ENCODE results near the gene PGA4. TPM values are rescaled to one million over a fixed set of nuclear protein-coding genes. Genes with fewer than 3 reads are reported as not detected.
"Not testable (repeated sequence)": the region's sequence is repeated elsewhere in the genome, so short reads cannot be mapped to it uniquely, and the experiment has no call there.

Gene PGA4
- total RNA-seq, 2 donors from 2014 or later: not detected

DNA sequence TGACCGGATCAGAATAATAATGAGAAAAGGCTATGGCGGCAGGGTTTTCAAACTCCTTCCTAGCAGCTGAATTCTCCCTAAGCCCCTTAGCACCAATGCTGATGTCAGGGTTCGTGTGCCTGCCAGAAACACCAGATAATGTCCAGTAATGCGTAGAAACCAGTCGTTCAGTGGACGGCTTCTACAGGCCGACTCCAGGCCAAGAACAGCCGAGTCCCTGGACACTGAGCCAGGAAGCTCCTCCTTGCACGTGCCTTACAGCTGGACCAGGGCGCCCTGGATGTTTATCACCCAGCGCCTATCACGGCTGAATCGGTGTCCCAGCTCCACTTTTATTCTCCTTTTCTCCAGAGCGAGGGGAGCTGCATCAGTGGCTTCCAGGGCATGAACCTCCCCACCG, 9.9 kb upstream of the PGA4 start:
- not testable (repeated sequence) for H3K9me3 ChIP-seq (ENCODE audit: control insufficient read depth, low read length, poor library complexity, severe bottlenecking); DNase-seq; H3K4me3 Mint-ChIP-seq; H3K4me1 Mint-ChIP-seq; H3K36me3 Mint-ChIP-seq (ENCODE audit: low read depth); ATAC-seq; H3K27me3 Mint-ChIP-seq; H3K27ac Mint-ChIP-seq

DNA sequence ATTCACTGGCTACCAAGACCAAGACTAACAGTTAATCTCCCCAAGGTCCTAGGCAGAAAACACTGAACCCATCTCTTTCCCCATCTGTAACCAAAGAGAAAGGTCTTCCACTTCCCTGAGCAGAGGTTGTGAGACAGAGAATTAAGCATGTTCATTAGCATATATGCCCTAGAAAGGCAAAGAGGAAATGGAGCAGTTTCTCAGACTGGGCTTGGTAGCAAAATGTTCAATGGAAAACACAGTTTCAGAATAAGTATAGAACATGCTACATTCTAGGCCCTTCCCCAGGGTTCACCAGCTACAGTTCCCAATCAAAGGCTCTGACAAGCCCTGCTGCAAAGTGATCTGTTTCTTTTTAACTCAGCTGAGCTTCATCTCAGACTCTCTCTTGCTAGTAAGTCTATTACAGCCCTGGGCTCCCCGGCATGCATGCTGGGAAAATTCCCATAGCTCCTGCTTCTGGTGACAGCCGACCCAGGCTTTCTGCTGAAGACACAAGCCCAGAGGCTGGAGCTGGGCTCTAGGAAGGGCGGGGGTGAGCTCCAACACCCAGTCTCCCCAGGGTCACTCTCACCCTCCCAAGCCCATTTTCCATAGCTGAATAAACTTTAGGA, 8.3 kb upstream of the PGA4 start:
- not testable (repeated sequence) for H3K36me3 Mint-ChIP-seq (ENCODE audit: low read depth); H3K27ac Mint-ChIP-seq; H3K27me3 Mint-ChIP-seq; H3K4me3 Mint-ChIP-seq; H3K9me3 ChIP-seq (ENCODE audit: control insufficient read depth, low read length, poor library complexity, severe bottlenecking); ATAC-seq; DNase-seq; H3K4me1 Mint-ChIP-seq

DNA sequence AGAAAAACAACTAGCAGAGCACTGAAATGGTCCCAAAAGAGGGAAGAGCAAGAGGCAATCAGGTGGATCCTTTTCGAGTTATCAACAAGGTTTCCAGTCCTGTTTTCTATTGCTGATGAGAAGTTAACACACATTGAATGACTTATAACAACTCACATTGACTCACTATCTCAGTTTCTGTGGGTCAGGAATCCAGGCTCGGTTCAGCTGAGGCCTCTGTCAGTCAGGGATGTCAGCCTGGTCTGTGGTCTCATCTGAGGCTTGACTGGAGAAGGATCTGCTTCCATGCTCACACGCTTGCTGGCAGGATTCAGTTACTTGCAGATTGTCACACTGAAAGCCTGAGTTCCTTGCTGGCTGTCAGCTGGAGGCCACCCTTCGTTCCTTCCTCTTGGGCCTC, 3.8 kb upstream of the PGA4 start:
- H3K36me3 Mint-ChIP-seq (ENCODE audit: low read depth); H3K4me3 Mint-ChIP-seq; ATAC-seq; H3K27ac Mint-ChIP-seq; H3K9me3 ChIP-seq (ENCODE audit: control insufficient read depth, low read length, poor library complexity, severe bottlenecking); DNase-seq; H3K27me3 Mint-ChIP-seq; H3K4me1 Mint-ChIP-seq: not testable (repeated sequence)

DNA sequence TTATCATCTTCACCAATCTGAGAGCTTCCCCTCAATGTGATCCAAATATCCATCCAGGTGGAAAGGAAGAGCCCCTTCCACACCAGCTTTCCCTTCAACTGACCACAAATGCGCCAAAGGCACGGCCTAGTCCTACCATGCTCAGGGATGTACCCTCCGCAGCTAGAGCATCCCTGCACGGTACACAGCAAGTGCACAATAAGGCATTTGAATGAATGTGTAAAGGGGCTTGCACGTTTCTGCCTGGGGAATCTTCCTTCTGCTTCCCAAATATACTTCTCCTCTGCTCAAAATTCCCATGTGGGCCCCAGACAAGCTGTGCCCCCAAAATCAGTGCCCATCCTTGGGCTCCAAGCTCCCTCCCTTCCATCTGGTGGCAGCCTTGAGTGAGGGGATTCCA, 3.1 kb upstream of the PGA4 start:
- not testable (repeated sequence) for H3K36me3 Mint-ChIP-seq (ENCODE audit: low read depth); ATAC-seq; H3K27ac Mint-ChIP-seq; H3K9me3 ChIP-seq (ENCODE audit: control insufficient read depth, low read length, poor library complexity, severe bottlenecking); H3K4me3 Mint-ChIP-seq; H3K27me3 Mint-ChIP-seq; H3K4me1 Mint-ChIP-seq; DNase-seq

DNA sequence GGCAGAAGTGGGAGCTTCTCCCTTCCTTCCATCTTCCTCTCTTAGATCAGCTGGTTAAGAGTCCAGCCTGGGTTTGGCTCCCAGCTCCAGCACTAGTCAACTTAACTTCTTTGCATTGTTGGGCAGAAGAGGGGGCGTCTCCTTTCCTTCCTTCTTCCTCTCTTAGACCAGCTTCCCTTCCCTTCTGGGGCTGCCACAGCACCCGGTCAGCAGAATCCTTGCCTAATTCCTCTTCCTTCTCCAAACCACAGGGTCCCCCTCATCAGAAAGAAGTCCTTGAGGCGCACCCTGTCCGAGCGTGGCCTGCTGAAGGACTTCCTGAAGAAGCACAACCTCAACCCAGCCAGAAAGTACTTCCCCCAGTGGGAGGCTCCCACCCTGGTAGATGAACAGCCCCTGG, 545 bp downstream of the PGA4 start:
- H3K4me1 Mint-ChIP-seq, H3K27me3 Mint-ChIP-seq: not testable (repeated sequence)

DNA sequence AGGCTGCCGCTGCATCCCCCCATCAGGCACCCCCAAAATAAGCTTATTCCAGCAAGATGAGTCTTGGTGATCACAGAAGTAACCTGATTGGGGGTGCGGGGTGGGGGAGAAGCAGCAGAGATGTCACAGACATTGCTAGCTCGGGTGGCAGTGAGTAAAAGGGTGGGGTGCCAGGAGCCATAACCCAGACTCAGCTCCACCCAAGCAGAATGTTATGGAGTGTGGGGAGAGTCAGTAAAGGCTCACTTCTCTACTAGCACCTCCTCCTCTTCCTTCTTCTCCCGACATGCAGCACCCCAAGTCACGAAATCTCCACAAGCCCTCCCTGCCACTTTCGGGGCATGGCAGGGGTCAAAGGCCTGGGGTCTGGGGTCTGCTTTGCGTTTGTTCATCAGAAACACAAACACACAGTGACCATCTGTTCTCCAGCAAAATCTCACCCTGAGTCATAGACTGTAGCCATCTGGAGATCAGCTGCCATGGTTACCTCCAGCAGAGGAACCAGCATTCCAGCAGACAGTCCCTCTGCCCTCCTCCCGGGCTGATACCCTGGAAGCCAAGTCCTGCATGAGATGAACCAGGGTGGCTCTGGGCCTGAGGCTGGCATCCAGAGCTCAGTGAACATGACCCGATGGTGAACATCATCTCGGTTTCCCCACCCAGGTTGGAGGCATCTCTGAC, 4.5 kb downstream of the PGA4 start:
- H3K27ac Mint-ChIP-seq, ATAC-seq: not testable (repeated sequence)

More for the DNA sequence above, 545 bp downstream of the PGA4 start:
- DNase-seq; ATAC-seq; H3K4me3 Mint-ChIP-seq; H3K27ac Mint-ChIP-seq; H3K9me3 ChIP-seq (ENCODE audit: control insufficient read depth, low read length, poor library complexity, severe bottlenecking); H3K36me3 Mint-ChIP-seq (ENCODE audit: low read depth): not testable (repeated sequence)

DNA sequence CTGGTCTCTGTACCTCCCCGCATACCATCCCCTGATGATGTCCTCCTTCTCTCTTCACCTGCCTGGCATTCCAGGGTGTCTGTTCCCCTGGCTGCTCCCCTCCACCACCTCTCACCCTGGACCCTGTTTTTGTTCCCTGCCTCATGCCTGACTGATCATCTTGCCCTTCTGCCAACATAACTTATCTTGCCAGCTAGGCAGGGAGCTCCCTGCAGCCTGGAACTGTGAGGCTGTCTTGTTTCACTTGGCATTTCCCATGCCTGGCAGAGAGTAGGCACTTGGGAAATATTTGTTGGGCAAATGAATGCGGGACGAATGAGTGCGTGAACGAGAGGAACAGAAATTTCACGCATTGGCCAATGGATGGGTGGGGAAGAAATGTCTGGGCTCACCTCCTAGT, 7.3 kb downstream of the PGA4 start:
- not testable (repeated sequence) for H3K4me1 Mint-ChIP-seq; H3K36me3 Mint-ChIP-seq (ENCODE audit: low read depth); H3K27ac Mint-ChIP-seq; H3K27me3 Mint-ChIP-seq; ATAC-seq; DNase-seq; H3K9me3 ChIP-seq (ENCODE audit: control insufficient read depth, low read length, poor library complexity, severe bottlenecking); H3K4me3 Mint-ChIP-seq

More for the DNA sequence above, 4.5 kb downstream of the PGA4 start:
- H3K4me3 Mint-ChIP-seq; H3K9me3 ChIP-seq (ENCODE audit: control insufficient read depth, low read length, poor library complexity, severe bottlenecking); H3K36me3 Mint-ChIP-seq (ENCODE audit: low read depth); H3K27me3 Mint-ChIP-seq; DNase-seq; H3K4me1 Mint-ChIP-seq: not testable (repeated sequence)

DNA sequence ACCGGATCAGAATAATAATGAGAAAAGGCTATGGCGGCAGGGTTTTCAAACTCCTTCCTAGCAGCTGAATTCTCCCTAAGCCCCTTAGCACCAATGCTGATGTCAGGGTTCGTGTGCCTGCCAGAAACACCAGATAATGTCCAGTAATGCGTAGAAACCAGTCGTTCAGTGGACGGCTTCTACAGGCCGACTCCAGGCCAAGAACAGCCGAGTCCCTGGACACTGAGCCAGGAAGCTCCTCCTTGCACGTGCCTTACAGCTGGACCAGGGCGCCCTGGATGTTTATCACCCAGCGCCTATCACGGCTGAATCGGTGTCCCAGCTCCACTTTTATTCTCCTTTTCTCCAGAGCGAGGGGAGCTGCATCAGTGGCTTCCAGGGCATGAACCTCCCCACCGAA, 8.9 kb downstream of the PGA4 start:
- H3K4me3 Mint-ChIP-seq; H3K36me3 Mint-ChIP-seq (ENCODE audit: low read depth); H3K27ac Mint-ChIP-seq; H3K4me1 Mint-ChIP-seq; DNase-seq; ATAC-seq; H3K9me3 ChIP-seq (ENCODE audit: control insufficient read depth, low read length, poor library complexity, severe bottlenecking); H3K27me3 Mint-ChIP-seq: not testable (repeated sequence)

DNA sequence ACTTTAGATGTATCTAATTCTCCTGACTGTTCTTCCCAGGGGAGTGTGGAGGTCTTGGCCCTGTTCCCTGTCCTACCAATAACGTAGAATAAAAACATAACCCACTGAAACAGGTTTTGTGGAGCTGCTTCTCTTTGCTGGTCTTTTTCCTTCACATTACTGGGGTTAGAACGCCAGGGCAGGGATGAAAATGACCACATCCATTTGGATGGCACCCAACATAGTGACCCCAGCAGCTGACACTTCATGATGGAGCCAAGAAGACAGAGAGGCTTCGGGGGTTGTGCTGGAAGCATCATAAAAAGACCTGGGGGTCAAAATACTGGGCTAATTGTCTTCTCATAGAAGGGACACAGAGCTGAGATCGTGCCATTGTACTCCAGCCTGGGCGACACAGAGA, 9.4 kb downstream of the PGA4 start:
- H3K4me3 Mint-ChIP-seq; H3K27me3 Mint-ChIP-seq; H3K27ac Mint-ChIP-seq; DNase-seq; H3K4me1 Mint-ChIP-seq; H3K9me3 ChIP-seq (ENCODE audit: control insufficient read depth, low read length, poor library complexity, severe bottlenecking); ATAC-seq; H3K36me3 Mint-ChIP-seq (ENCODE audit: low read depth): not testable (repeated sequence)

DNA sequence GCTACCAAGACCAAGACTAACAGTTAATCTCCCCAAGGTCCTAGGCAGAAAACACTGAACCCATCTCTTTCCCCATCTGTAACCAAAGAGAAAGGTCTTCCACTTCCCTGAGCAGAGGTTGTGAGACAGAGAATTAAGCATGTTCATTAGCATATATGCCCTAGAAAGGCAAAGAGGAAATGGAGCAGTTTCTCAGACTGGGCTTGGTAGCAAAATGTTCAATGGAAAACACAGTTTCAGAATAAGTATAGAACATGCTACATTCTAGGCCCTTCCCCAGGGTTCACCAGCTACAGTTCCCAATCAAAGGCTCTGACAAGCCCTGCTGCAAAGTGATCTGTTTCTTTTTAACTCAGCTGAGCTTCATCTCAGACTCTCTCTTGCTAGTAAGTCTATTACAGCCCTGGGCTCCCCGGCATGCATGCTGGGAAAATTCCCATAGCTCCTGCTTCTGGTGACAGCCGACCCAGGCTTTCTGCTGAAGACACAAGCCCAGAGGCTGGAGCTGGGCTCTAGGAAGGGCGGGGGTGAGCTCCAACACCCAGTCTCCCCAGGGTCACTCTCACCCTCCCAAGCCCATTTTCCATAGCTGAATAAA, 10.5 kb downstream of the PGA4 start:
- not testable (repeated sequence) for H3K4me1 Mint-ChIP-seq; H3K27me3 Mint-ChIP-seq; H3K27ac Mint-ChIP-seq; DNase-seq; H3K36me3 Mint-ChIP-seq (ENCODE audit: low read depth); H3K9me3 ChIP-seq (ENCODE audit: control insufficient read depth, low read length, poor library complexity, severe bottlenecking); H3K4me3 Mint-ChIP-seq; ATAC-seq

DNA sequence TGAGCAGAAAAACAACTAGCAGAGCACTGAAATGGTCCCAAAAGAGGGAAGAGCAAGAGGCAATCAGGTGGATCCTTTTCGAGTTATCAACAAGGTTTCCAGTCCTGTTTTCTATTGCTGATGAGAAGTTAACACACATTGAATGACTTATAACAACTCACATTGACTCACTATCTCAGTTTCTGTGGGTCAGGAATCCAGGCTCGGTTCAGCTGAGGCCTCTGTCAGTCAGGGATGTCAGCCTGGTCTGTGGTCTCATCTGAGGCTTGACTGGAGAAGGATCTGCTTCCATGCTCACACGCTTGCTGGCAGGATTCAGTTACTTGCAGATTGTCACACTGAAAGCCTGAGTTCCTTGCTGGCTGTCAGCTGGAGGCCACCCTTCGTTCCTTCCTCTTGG, 15.0 kb downstream of the PGA4 start:
- not testable (repeated sequence) for DNase-seq; H3K4me1 Mint-ChIP-seq; H3K27ac Mint-ChIP-seq; ATAC-seq; H3K4me3 Mint-ChIP-seq; H3K36me3 Mint-ChIP-seq (ENCODE audit: low read depth); H3K9me3 ChIP-seq (ENCODE audit: control insufficient read depth, low read length, poor library complexity, severe bottlenecking); H3K27me3 Mint-ChIP-seq

DNA sequence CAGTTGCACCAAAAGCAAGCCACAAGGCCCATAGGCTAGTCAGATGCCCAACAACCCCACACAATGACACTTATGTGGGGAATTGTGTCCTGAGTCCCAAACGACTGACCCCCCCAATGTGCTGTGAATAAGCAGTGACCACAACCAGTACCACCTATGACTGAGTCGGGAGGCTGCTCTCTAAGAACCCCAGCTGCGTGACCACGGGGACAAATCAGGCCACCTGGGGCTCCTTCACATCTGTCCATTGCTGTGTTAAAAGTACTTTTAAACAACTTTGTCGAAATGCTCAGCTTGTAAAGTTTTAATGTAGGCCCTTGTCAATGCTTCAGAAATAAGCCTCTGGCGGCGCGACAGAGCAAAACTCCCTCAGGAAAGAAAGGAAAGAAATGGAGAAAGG, 18.1 kb downstream of the PGA4 start:
- H3K27ac Mint-ChIP-seq: peak overlapping the region; percentile 86
- not testable (repeated sequence) for H3K4me1 Mint-ChIP-seq, ATAC-seq

DNA sequence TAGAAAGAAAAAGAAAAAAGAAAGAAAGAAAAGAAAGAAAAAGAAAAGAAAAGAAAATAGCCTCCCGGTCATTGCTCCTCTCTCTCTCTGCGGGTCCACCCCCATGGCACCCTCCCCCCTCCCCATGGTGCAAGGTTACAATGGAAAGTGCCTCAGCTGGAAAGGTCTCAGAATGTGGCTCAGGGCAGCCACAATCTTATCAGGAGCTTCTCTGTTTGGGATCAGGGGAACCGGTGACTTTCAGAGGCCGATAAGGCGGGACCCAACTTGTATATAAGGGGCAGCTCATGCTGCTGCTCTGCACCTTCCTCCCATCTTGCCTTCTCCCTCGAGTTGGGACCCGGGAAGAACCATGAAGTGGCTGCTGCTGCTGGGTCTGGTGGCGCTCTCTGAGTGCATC, 18.7 kb downstream of the PGA4 start, which contains the start of gene PGA5:
Gene PGA5, plus strand, starts transcription at position 301 of the 400 bp plus-strand sequence. Its CDS starts 52 bp downstream, at position 353.
- DNase-seq: not testable (repeated sequence)
- peak within 1 kb of the TSS; percentile 86 for H3K27ac Mint-ChIP-seq

More for the DNA sequence above, 18.1 kb downstream of the PGA4 start:
- not testable (repeated sequence) for H3K9me3 ChIP-seq (ENCODE audit: control insufficient read depth, low read length, poor library complexity, severe bottlenecking); H3K36me3 Mint-ChIP-seq (ENCODE audit: low read depth); DNase-seq; H3K27me3 Mint-ChIP-seq; H3K4me3 Mint-ChIP-seq

DNA sequence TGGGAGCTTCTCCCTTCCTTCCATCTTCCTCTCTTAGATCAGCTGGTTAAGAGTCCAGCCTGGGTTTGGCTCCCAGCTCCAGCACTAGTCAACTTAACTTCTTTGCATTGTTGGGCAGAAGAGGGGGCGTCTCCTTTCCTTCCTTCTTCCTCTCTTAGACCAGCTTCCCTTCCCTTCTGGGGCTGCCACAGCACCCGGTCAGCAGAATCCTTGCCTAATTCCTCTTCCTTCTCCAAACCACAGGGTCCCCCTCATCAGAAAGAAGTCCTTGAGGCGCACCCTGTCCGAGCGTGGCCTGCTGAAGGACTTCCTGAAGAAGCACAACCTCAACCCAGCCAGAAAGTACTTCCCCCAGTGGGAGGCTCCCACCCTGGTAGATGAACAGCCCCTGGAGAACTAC, 19.4 kb downstream of the PGA4 start:
- H3K4me3 Mint-ChIP-seq; H3K9me3 ChIP-seq (ENCODE audit: control insufficient read depth, low read length, poor library complexity, severe bottlenecking); ATAC-seq; DNase-seq; H3K27ac Mint-ChIP-seq; H3K4me1 Mint-ChIP-seq; H3K27me3 Mint-ChIP-seq; H3K36me3 Mint-ChIP-seq (ENCODE audit: low read depth): not testable (repeated sequence)

More for the DNA sequence above, 18.7 kb downstream of the PGA4 start, which contains the start of gene PGA5:
- H3K9me3 ChIP-seq (ENCODE audit: control insufficient read depth, low read length, poor library complexity, severe bottlenecking); H3K4me3 Mint-ChIP-seq; H3K27me3 Mint-ChIP-seq; ATAC-seq; H3K36me3 Mint-ChIP-seq (ENCODE audit: low read depth); H3K4me1 Mint-ChIP-seq: not testable (repeated sequence)
